ENCODE data around the gene GPC4. TPM values are rescaled to one million over a fixed set of nuclear protein-coding genes. Genes with fewer than 3 reads are reported as not detected.
A peak's percentile ranks its signal among the peaks of the same experiment; 100 is the strongest.

The GPC4 gene
- total and polyA plus RNA-seq, 12 donors: 1.7 to 10.0 (median 6.4) TPM

- Histone ChIP-seq H3K36me3 (no peaks in the 10 kb centered on the region), H3K4me1 (no peaks in the 10 kb centered on the region), H3K27me3 (peaks cover 0 to 81% (median 0%) of the 10 kb centered on the region in 7 donors), H3K27ac (peak overlapping the region in 8 of 10 donors; percentile 7 to 58 (median 25)), H3K9me3 (no peaks in the 10 kb centered on the region), H3K4me3 (peak overlapping the region; percentile 49 to 67 (median 58))
- TF ChIP-seq, protein P1, sequence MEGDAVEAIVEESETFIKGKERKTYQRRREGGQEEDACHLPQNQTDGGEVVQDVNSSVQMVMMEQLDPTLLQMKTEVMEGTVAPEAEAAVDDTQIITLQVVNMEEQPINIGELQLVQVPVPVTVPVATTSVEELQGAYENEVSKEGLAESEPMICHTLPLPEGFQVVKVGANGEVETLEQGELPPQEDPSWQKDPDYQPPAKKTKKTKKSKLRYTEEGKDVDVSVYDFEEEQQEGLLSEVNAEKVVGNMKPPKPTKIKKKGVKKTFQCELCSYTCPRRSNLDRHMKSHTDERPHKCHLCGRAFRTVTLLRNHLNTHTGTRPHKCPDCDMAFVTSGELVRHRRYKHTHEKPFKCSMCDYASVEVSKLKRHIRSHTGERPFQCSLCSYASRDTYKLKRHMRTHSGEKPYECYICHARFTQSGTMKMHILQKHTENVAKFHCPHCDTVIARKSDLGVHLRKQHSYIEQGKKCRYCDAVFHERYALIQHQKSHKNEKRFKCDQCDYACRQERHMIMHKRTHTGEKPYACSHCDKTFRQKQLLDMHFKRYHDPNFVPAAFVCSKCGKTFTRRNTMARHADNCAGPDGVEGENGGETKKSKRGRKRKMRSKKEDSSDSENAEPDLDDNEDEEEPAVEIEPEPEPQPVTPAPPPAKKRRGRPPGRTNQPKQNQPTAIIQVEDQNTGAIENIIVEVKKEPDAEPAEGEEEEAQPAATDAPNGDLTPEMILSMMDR (IDR thresholded peaks at IDR 0.05): no peak
- WGBS, 2 donors: 0% methylated on average over 52 to 78 of the region's 93 CpGs
- peak; percentile 26 to 58 (median 46) for ATAC-seq
- DNase-seq: peak in 1 of 2 donors; percentile 31
- intact Hi-C loops (cut with DNase I): loop anchor here in 1 of 10 donors (10.0 kb wide), 1 partner anchor 80 kb away; no protein-coding TSS in a partner anchor
Observed at GRCh38 chrX:133414406-133415275, 648 bp downstream of the GPC4 start.

GRCh38 chrX:133413218-133413925 lies 1.9 kb downstream of the GPC4 start:
- peak in 1 of 2 donors; percentile 9 for DNase-seq
- Histone ChIP-seq H3K4me1 (no peaks in the 10 kb centered on the region), H3K4me3 (peak overlapping the region in 9 of 10 donors; percentile 49 to 67 (median 60)), H3K36me3 (no peaks in the 10 kb centered on the region), H3K9me3 (no peaks in the 10 kb centered on the region), H3K27me3 (peaks cover 0 to 76% (median 0%) of the 10 kb centered on the region in 7 donors), H3K27ac (no peak overlapping the region)
- intact Hi-C loops (cut with DNase I): loop anchor here in 1 of 10 donors (10.0 kb wide), 1 partner anchor 79 kb away; no protein-coding TSS in a partner anchor
- ATAC-seq: peak in 1 of 8 donors; percentile 29
- TF ChIP-seq, protein P1 (IDR thresholded peaks at IDR 0.05): no peak
- WGBS, 2 donors: 6 to 8% methylated on average over 27 to 38 of the region's 38 CpGs

DNA sequence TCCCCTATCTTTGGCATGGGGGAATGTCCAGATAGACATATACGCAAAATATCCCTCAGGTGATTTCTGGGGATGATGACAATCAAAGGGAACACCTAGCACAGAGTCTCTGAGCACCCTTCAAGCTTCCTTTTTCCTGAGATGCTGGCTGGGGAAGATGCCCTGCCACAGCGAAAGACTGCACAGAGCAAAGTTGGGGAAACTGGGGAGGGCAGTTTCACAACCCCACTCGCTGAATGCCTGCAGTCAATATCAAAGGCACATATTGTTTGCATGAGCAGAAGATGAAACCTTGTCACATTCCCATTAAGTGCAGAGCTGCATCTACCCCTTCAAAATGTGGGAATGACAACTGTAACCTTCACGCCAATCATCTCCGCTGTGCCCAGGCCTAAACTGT lies 2.6 kb downstream of the GPC4 start:
- H3K27me3 ChIP-seq: peaks cover 0 to 68% (median 0%) of the 10 kb centered on the region in 7 donors
- no peak for DNase-seq
- TF ChIP-seq, protein P1 (IDR thresholded peaks at IDR 0.05): no peak
- WGBS, 2 donors: 69 to 76% methylated on average over 5 of the region's 5 CpGs
- H3K9me3 ChIP-seq: no peaks in the 10 kb centered on the region
- ATAC-seq: no peak
- no peaks in the 10 kb centered on the region for H3K4me1 ChIP-seq
- peak overlapping the region in 3 of 10 donors; percentile 61 to 67 (median 62) for H3K4me3 ChIP-seq
- H3K27ac ChIP-seq: no peak overlapping the region
- intact Hi-C loops (cut with DNase I): loop anchor here in 1 of 10 donors (10.0 kb wide), 1 partner anchor 78 kb away; no protein-coding TSS in a partner anchor
- H3K36me3 ChIP-seq: no peaks in the 10 kb centered on the region

GRCh38 chrX:133412246-133412645 lies 3.0 kb downstream of the GPC4 start:
- Histone ChIP-seq H3K9me3 (no peaks in the 10 kb centered on the region), H3K36me3 (no peaks in the 10 kb centered on the region), H3K27ac (no peak overlapping the region), H3K4me3 (peak overlapping the region in 1 of 10 donors; percentile 67), H3K4me1 (no peaks in the 10 kb centered on the region), H3K27me3 (peaks cover 0 to 64% (median 0%) of the 10 kb centered on the region in 7 donors)
- DNase-seq (no peak), ATAC-seq (no peak)
- TF ChIP-seq, protein P1 (IDR thresholded peaks at IDR 0.05): no peak
- 69 to 70% methylated on average over 3 of the region's 3 CpGs for WGBS, 2 donors
- intact Hi-C loops (cut with DNase I): loop anchor here in 1 of 10 donors (10.0 kb wide), 1 partner anchor 77 kb away; no protein-coding TSS in a partner anchor
